Measurements from ENCODE around the gene ATP5PO.
"Not testable (repeated sequence)": the region's sequence is repeated elsewhere in the genome, so short reads cannot be mapped to it uniquely, and the experiment has no call there.

The ATP5PO gene

DNA sequence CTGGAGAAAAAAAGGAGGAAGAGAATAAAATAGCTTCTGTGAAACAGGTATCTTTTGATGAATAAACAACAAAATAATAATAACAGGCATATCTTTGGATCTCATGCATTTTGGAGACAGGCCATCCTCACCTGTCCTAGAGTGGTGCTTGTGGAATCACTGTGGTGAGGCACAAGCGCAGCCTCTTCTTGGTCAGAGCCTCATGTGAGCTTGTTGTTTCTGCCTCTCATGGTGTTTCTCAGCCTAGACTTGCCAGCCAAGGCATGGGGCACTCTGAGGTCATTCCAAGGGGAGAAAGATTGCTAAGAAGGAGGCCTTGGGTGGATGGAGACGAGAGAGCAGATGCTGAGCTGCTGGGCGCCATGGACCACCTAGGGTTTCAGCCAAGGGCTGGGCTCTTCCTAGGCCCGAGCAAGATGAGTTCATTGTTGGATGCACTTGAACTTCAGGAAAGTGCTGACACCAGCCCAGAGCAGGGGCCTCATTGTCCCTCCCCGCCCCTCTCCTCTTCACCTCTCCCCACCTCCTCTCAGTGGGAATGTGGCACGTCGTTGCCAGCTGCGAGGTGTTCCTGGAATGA, 49.5 kb downstream of the ATP5PO start:
- DNase-seq = no peak

DNA sequence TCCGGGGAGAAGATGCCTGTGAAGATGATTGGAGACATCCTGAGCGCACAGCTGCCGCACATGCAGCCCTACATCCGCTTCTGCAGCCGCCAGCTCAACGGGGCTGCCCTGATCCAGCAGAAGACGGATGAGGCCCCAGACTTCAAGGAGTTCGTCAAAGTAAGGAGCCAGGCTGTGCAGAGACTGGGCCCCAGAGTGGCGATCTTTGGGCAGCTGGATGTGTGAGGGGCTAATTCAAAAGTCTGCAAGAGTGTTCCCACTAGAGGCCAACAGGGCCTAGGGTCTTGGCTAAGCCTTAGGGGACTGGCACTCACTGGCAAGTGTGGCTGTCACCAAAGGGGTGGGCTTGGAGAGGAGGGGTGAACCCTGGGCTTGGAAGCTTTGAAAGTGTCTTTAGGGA, 50.4 kb downstream of the ATP5PO start:
- DNase-seq = no peak

- no peak for DNase-seq
Observed at GRCh38 chr21:33864150-33864549, 51.5 kb downstream of the ATP5PO start.

GRCh38 chr21:33863191-33863590, 52.4 kb downstream of the ATP5PO start:
- DNase-seq = not testable (repeated sequence)

DNA sequence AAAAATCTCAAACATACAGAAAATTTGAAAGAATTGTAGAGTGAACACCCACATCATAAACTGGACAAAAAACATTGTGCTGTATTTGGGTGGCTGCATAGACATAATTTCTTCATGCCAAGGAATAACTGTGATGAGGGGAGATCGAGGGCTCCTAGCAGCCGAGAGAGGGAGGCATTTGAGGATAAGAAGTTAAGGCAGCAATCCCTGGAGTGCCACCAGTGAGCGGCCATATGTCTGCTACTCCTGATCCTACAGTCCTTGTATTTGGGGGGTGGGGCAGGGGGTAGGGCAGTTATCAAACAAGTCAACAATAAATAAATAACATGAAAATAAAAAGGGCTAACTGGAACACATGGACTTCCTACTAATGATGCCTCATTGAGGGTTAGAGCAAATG, 54.5 kb downstream of the ATP5PO start:
- DNase-seq = no peak

GRCh38 chr21:33860332-33860879, 55.2 kb downstream of the ATP5PO start:
- no peak for DNase-seq

GRCh38 chr21:33859373-33860102, 56.1 kb downstream of the ATP5PO start:
- DNase-seq = no peak

GRCh38 chr21:33858667-33859372, 56.8 kb downstream of the ATP5PO start:
- no peak for DNase-seq

- DNase-seq = no peak
Observed at GRCh38 chr21:33857846-33858666, 57.5 kb downstream of the ATP5PO start.

DNA sequence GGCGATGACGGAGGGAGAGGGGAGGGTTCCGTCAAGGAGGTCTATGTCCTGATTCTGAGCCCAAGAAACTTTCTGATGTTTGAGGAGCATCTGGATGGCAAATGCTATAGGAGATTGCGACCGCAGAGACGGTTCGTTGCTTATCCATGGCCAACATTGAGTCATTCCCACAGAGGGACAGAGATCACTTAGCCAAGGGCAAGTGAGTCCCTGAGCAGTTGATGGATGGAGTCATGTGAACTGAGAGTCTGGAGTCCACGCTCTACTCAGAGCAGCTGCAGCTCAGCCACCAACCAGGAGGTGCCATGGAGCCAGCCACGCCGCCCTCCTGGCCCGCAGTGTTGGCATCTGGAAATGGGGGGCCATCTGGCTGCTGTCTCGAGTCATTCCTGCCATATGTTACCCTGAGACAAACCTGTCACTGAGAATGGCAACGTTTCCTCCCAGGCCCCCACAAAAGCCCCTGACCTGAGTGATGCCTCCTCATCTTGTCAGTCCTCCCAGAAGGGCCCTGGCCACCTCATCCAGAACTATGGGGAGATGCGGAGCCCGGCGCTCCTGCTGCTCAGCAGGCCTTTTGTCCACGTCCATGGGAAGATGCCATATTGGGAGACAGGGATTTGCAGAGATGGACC, 58.6 kb downstream of the ATP5PO start:
- no peak for DNase-seq

DNA sequence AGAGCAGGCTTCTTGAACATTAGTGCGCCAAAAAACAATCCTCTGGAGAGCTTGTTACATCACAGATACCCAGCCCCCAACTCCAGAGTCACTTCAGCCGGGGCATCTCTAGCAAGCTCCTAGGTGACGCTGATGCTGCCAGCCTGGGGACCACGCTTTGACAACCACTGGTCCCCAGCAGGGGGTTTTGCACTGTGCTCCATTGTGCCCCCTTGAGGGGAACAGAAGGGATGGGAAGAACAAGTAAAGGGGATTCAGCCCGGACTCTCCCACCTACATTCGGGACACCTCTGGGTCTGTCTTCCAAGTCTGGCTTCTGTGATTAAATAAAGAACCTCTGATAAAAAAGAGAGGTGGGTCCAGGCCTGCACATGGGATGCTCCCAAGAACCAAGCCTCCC, 60.4 kb downstream of the ATP5PO start:
- DNase-seq = no peak

DNA sequence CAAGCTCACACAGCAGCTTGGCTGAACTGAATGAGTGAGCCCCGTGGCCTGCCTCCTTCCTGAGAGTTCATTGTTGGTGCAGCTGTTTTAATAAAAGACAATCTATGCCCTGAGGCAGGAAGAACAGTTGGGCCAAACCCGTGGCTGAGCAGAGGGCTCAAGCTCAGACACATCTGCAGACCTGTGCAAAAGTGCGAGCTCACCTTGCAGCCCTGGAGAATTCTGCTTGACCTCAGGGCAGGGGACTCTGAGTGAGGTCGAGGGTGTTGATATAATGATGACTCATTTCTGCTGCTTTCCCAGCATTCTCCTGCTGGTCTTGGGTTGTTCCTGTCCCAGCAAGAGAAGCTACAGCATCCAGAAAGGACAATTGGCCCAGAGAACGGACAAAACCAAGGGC, 61.0 kb downstream of the ATP5PO start:
- no peak for DNase-seq
